K562 (cell line): Measurements from ENCODE around the gene LILRA6. TPM values are rescaled to one million over a fixed set of nuclear protein-coding genes. Genes with fewer than 3 reads are reported as not detected.

ENCODE experiments used
- BRF1 ChIP-seq: IDR thresholded peaks from 3 replicates; pipeline ENCODE4 v1.6.1; 2011; ENCODE audit warnings: borderline replicate concordance, mild to moderate bottlenecking; ENCODE audit not compliant: insufficient read length; ENCODE audit errors: extremely low read depth
- GATA2 ChIP-seq: sonication (generic); formaldehyde crosslinking; IDR thresholded peaks from 2 replicates; pipeline ENCODE4 v1.4.0; 2020; ENCODE audit warnings: mild to moderate bottlenecking, missing genetic modification reagents
- HDAC8 ChIP-seq: fragments of 450-650 bp; IDR thresholded peaks from 2 replicates; pipeline ENCODE4 v1.6.1; 2016; ENCODE audit warnings: mild to moderate bottlenecking, missing genetic modification characterization, moderate library complexity, missing compliant biosample characterization
- JUN ChIP-seq, 2 experiments: sonication (generic) in 1 of 2; formaldehyde crosslinking in 1 of 2; IDR thresholded peaks; 2 replicates each; pipeline versions ENCODE4 v1.6.1 to v1.8.0; 2012 to 2022; ENCODE audit warnings: borderline replicate concordance in 2 of 2, mild to moderate bottlenecking in 2 of 2, improper control_type of control experiment in 1 of 2, low read depth in 1 of 2, low read length in 1 of 2, missing genetic modification reagents in 1 of 2
- MAFK ChIP-seq: IDR thresholded peaks from 2 replicates; pipeline ENCODE4 v1.6.1; 2011; ENCODE audit warnings: low read length, improper control_type of control experiment
- SIRT6 ChIP-seq: IDR thresholded peaks from one replicate; pipeline ENCODE4 v1.6.1; 2012; ENCODE audit warnings: low read depth, mild to moderate bottlenecking, control low read depth, inconsistent platforms, low read length, moderate library complexity
- SMAD2 ChIP-seq: fragments of 150-350 bp; IDR thresholded peaks from 2 replicates; pipeline ENCODE4 v1.6.1; 2014; ENCODE audit warnings: low read depth, mild to moderate bottlenecking, low read length
- SMAD4 ChIP-seq: fragments of 250-450 bp; sonication (Bioruptor Pico); conservative IDR thresholded peaks from 2 replicates; pipeline ENCODE4 v1.8.0; 2021; ENCODE audit warnings: inconsistent platforms, mild to moderate bottlenecking, moderate library complexity
- TAF9B ChIP-seq: fragments of 450-650 bp; IDR thresholded peaks from 2 replicates; pipeline ENCODE4 v1.6.1; 2018; ENCODE audit warnings: mild to moderate bottlenecking; ENCODE audit not compliant: partially characterized antibody
- ZNF217 ChIP-seq: sonication (generic); formaldehyde crosslinking; IDR thresholded peaks from 2 replicates; pipeline ENCODE4 v1.8.0; 2022; ENCODE audit warnings: mild to moderate bottlenecking, missing genetic modification reagents
- ZSCAN29 ChIP-seq: fragments of 450-650 bp; IDR thresholded peaks from 2 replicates; pipeline ENCODE4 v1.6.1; 2017
- polyA plus RNA-seq, 8 experiments: library from polyadenylated mRNA; depleted of rRNA in 4 of 8; stranded (reverse) in 5 of 8; unstranded in 3 of 8; fragments of >200 nt; fragmentation: Nextera tagmentation in 2 of 8; fragmentation: Illumina TruSeq in 1 of 8; extraction: Ambion mirVana in 2 of 8; extraction: Trizol in 1 of 8; gene quantifications; 2 replicates each; pipeline versions ENCODE4 v1.2.1 to v1.2.3, GENCODE V29; 2011 to 2014; ENCODE audit warnings: inconsistent platforms in 1 of 8, missing spikeins in 1 of 8
- total RNA-seq, 7 experiments: library from RNA; depleted of rRNA in 6 of 7; stranded (reverse); fragments of >200 nt in 6 of 7; fragmentation: Illumina TruSeq in 2 of 7; extraction: Trizol in 2 of 7; gene quantifications; 2 replicates each; pipeline versions ENCODE4 v1.2.1 to v1.2.3, GENCODE V29; 2011 to 2021; ENCODE audit warnings: low replicate concordance in 1 of 7
- TF ChIP-seq, protein P1 (sequence below), 2 experiments: fragments of 450-650 bp; formaldehyde crosslinking in 1 of 2; IDR thresholded peaks; 2 replicates each; pipeline versions ENCODE4 v1.4.0 to v1.6.1; 2014 to 2020; ENCODE audit warnings: mild to moderate bottlenecking in 2 of 2, borderline replicate concordance in 1 of 2, low read depth in 1 of 2
- TF ChIP-seq, protein P2 (sequence below): sonication (generic); formaldehyde crosslinking; IDR thresholded peaks from 2 replicates; pipeline ENCODE4 v1.8.0; 2022; ENCODE audit warnings: missing genetic modification reagents, mild to moderate bottlenecking, borderline replicate concordance

Gene LILRA6
- total and polyA plus RNA-seq, 9 of the 15 experiments (the other 6 are each of a cell fraction or from before 2014, with no cell fraction given), result 0.03 TPM; not detected in 8

DNA sequence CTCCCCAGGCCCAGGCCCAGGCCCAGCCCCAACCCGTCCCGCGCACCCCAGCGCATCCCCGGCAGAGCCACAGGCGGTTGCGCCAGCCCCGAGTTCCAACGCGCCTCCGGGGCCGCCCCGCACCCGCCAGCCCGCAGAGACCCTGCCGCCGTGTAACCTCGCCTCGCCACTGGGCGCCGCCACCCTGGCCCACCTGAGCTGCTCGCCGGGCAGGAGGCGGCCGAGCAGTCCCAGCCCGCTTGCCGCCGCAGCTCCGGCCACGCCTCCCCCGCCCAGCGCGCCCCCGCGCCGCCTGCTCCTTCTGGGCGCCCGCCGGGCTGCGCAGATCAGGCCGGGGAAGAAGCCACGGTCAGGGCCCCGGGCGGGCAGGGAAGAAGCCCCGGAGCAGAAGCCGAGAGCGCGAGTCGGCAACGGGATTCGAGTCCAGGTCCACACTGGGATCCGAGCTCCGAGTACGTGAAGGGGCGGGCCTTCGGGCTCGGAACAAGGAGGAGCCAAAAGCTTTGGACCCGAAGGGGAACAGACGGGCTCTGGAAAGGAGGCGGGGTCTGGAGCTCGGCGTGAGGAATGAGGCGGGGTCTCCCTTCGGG lies 53.4 kb downstream of the LILRA6 start, which contains the start of gene MBOAT7 (continued):
- no peak for TF ChIP-seq JUN (IDR thresholded peaks at IDR 0.05; ENCODE audit: borderline replicate concordance, low read depth, low read length)
- no peak for TF ChIP-seq JUN (CRISPR knock-in tag; IDR thresholded peaks at IDR 0.05; ENCODE audit: borderline replicate concordance)
- no peak for TF ChIP-seq SMAD2
- 0 out of 2 replicates have a peak, but pooled peaks have one; percentile 66 for TF ChIP-seq HDAC8
- no peak for TF ChIP-seq GATA2 (CRISPR knock-in tag)
- TF ChIP-seq ZNF217, result no peak
- TF ChIP-seq SIRT6, result no peak
- TF ChIP-seq BRF1, result no peak
- no peak for TF ChIP-seq ZSCAN29
- TF ChIP-seq TAF9B, result no peak
- TF ChIP-seq, protein P1, sequence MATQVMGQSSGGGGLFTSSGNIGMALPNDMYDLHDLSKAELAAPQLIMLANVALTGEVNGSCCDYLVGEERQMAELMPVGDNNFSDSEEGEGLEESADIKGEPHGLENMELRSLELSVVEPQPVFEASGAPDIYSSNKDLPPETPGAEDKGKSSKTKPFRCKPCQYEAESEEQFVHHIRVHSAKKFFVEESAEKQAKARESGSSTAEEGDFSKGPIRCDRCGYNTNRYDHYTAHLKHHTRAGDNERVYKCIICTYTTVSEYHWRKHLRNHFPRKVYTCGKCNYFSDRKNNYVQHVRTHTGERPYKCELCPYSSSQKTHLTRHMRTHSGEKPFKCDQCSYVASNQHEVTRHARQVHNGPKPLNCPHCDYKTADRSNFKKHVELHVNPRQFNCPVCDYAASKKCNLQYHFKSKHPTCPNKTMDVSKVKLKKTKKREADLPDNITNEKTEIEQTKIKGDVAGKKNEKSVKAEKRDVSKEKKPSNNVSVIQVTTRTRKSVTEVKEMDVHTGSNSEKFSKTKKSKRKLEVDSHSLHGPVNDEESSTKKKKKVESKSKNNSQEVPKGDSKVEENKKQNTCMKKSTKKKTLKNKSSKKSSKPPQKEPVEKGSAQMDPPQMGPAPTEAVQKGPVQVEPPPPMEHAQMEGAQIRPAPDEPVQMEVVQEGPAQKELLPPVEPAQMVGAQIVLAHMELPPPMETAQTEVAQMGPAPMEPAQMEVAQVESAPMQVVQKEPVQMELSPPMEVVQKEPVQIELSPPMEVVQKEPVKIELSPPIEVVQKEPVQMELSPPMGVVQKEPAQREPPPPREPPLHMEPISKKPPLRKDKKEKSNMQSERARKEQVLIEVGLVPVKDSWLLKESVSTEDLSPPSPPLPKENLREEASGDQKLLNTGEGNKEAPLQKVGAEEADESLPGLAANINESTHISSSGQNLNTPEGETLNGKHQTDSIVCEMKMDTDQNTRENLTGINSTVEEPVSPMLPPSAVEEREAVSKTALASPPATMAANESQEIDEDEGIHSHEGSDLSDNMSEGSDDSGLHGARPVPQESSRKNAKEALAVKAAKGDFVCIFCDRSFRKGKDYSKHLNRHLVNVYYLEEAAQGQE (IDR thresholded peaks at IDR 0.05; ENCODE audit: borderline replicate concordance), result peak; percentile 24; the same call in 1 of the 2 replicates
- TF ChIP-seq, protein P1 (CRISPR knock-in tag; IDR thresholded peaks at IDR 0.05; ENCODE audit: low read depth), result peak; percentile 47; the same call in 1 of the 2 replicates
- TF ChIP-seq, protein P2, sequence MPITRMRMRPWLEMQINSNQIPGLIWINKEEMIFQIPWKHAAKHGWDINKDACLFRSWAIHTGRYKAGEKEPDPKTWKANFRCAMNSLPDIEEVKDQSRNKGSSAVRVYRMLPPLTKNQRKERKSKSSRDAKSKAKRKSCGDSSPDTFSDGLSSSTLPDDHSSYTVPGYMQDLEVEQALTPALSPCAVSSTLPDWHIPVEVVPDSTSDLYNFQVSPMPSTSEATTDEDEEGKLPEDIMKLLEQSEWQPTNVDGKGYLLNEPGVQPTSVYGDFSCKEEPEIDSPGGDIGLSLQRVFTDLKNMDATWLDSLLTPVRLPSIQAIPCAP (CRISPR knock-in tag), result no peak
- TF ChIP-seq SMAD4 (CRISPR knock-in tag), result peak; percentile 80
- no peak for TF ChIP-seq MAFK
